Endothelial cell of umbilical vein (primary cell): Measurements from ENCODE around the gene EHD1. TPM values are rescaled to one million over a fixed set of nuclear protein-coding genes. Genes with fewer than 3 reads are reported as not detected.

ENCODE experiments used
- BruUV-seq: library from RNA; stranded (reverse); fragments of 400-500 nt; replicated peaks from 2 replicates; lab custom pipeline; 2021; lab: Mats Ljungman, UMichigan
- CTCF ChIA-PET: fragments of 300-600, 350-600 bp; sonication (Branson Sonifier 250); formaldehyde crosslinking; loops from one replicate; lab custom pipeline; 2021; ENCODE audit warnings: antibody characterized with exemption, inconsistent platforms; lab: Charles Lee
- POLR2A ChIA-PET: fragments of 300-600, 350-600 bp; sonication (Branson Sonifier 250); formaldehyde crosslinking; loops from one replicate; lab custom pipeline; 2021; ENCODE audit warnings: antibody characterized with exemption, inconsistent platforms; lab: Charles Lee
- DNase-seq: peaks from one replicate; pipeline ENCODE4 v3.0.0-alpha.2; 2011; ENCODE audit warnings: low read depth, low spot score
- FAIRE-seq: peaks from 2 replicates; lab custom pipeline; 2011; peaks lifted over from hg19 to GRCh38; lab: Jason Lieb, UNC
- H2AFZ ChIP-seq: 2 replicates; pipeline ENCODE4 v1.6.0; 2012; ENCODE audit warnings: low read depth, low read length, control low read depth, inconsistent platforms
- H3K27ac ChIP-seq: 2 replicates; pipeline ENCODE4 v1.5.1; 2011; ENCODE audit warnings: low read depth, mild to moderate bottlenecking, control low read depth, low read length, moderate library complexity; ENCODE audit not compliant: insufficient read depth
- H3K27me3 ChIP-seq, 2 experiments: 2 replicates each; pipeline versions ENCODE4 v1.6.0 to v1.6.1; 2011; ENCODE audit warnings: low read length in 2 of 2, mixed read lengths in 1 of 2; ENCODE audit not compliant: control insufficient read depth in 2 of 2, insufficient read depth in 2 of 2
- H3K36me3 ChIP-seq, 2 experiments: 2 replicates in 1 of 2; 3 replicates in 1 of 2; pipeline ENCODE4 v1.5.1; 2011; ENCODE audit warnings: low read length in 2 of 2, mild to moderate bottlenecking in 1 of 2, moderate library complexity in 1 of 2; ENCODE audit not compliant: control insufficient read depth in 2 of 2, insufficient read depth in 2 of 2; ENCODE audit errors: extremely low read depth in 1 of 2
- H3K4me1 ChIP-seq: 3 replicates; pipeline ENCODE4 v1.5.1; 2011; ENCODE audit warnings: mild to moderate bottlenecking, low read length; ENCODE audit not compliant: control insufficient read depth, insufficient read depth; ENCODE audit errors: extremely low read depth
- H3K4me2 ChIP-seq: 2 replicates; pipeline ENCODE4 v1.6.1; 2011; ENCODE audit warnings: low read length, control low read depth, mixed read lengths; ENCODE audit not compliant: insufficient read depth
- H3K4me3 ChIP-seq, 3 experiments: fragments of 200-600 bp in 1 of 3; sonication (generic), shearing (Covaris generic) in 1 of 3; replicated peaks in 1 of 3; 2 replicates each; pipeline ENCODE4 v1.5.1; 2011 to 2016; ENCODE audit warnings: control low read depth in 3 of 3, low read length in 3 of 3, mild to moderate bottlenecking in 2 of 3, inconsistent platforms in 1 of 3, low read depth in 1 of 3, moderate library complexity in 1 of 3; ENCODE audit not compliant: insufficient read depth in 1 of 3
- H3K79me2 ChIP-seq: 2 replicates; pipeline ENCODE4 v1.6.0; 2012; ENCODE audit warnings: low read length, inconsistent platforms; ENCODE audit not compliant: control insufficient read depth, insufficient read depth
- H3K9ac ChIP-seq: replicated peaks from 2 replicates; pipeline ENCODE3; 2011; ENCODE audit warnings: low read length, control low read depth; ENCODE audit not compliant: insufficient read depth; ENCODE audit errors: extremely low read depth
- H3K9me1 ChIP-seq: replicated peaks from 3 replicates; pipeline ENCODE4 v1.6.0; 2011; ENCODE audit warnings: mild to moderate bottlenecking, low read length; ENCODE audit not compliant: control insufficient read depth, insufficient read depth; ENCODE audit errors: extremely low read depth
- H3K9me3 ChIP-seq: replicated peaks from 2 replicates; pipeline ENCODE4 v1.5.1; 2012; ENCODE audit warnings: low read length, inconsistent platforms; ENCODE audit not compliant: control insufficient read depth, insufficient read depth
- H4K20me1 ChIP-seq: replicated peaks from 2 replicates; pipeline ENCODE3; 2011; ENCODE audit warnings: mild to moderate bottlenecking, low read length; ENCODE audit not compliant: control insufficient read depth, insufficient read depth; ENCODE audit errors: extremely low read depth
- EZH2 ChIP-seq: IDR thresholded peaks from 2 replicates; pipeline ENCODE4 v1.6.1; 2012; ENCODE audit warnings: borderline replicate concordance, low read depth, mild to moderate bottlenecking, moderate library complexity, low read length, inconsistent platforms; ENCODE audit not compliant: severe bottlenecking
- FOS ChIP-seq: IDR thresholded peaks from 2 replicates; pipeline ENCODE4 v1.6.1; 2011; ENCODE audit warnings: mild to moderate bottlenecking, low read length, moderate library complexity, borderline replicate concordance; ENCODE audit not compliant: insufficient read depth
- GATA2 ChIP-seq: IDR thresholded peaks from 2 replicates; pipeline ENCODE4 v1.7.0; 2011; ENCODE audit warnings: low read depth, mild to moderate bottlenecking, moderate library complexity, mixed read lengths, low read length; ENCODE audit not compliant: insufficient read length, insufficient read depth
- JUN ChIP-seq: IDR thresholded peaks from 2 replicates; pipeline ENCODE4 v1.6.1; 2011; ENCODE audit warnings: borderline replicate concordance, low read depth; ENCODE audit not compliant: insufficient read length, insufficient read depth
- MYC ChIP-seq: IDR thresholded peaks from one replicate; pipeline ENCODE4 v1.6.1; 2011; ENCODE audit warnings: mild to moderate bottlenecking, low read depth, low read length
- POLR2A ChIP-seq: IDR thresholded peaks from 2 replicates; pipeline ENCODE4 v1.6.1; 2012; ENCODE audit warnings: low read depth, mild to moderate bottlenecking, control low read depth, low read length
- POLR2AphosphoS5 ChIP-seq: IDR thresholded peaks from 2 replicates; pipeline ENCODE4 v1.6.1; 2012; ENCODE audit warnings: low read depth, mild to moderate bottlenecking, control low read depth, low read length, moderate library complexity; ENCODE audit not compliant: insufficient read depth
- dilution Hi-C: fragments of 300-500 bp; cut with MboI; formaldehyde crosslinking; loops from one replicate; pipeline ENCODE4 v1.15.0; 2019; ENCODE audit warnings: low sequenced_read_pairs; ENCODE audit not compliant: extremely low pct_ligation_motif_present
- intact Hi-C: fragments of 100-400 bp; cut with micrococcal nuclease; formaldehyde crosslinking; loops from one replicate; pipeline ENCODE4 v1.10.0; 2022
- polyA plus RNA-seq, 4 experiments: library from polyadenylated mRNA; depleted of rRNA in 3 of 4; stranded (reverse) in 3 of 4; unstranded in 1 of 4; fragments of >200 nt; gene quantifications; 2 replicates each; pipeline versions ENCODE4 v1.2.1 to v1.2.3, GENCODE V29; 2011 to 2012; ENCODE audit warnings: missing spikeins in 1 of 4
- total RNA-seq: library from RNA; stranded (reverse); gene quantifications from 2 replicates; pipeline ENCODE4 v1.2.3, GENCODE V29; 2021
- TF ChIP-seq, protein P1 (sequence below): IDR thresholded peaks from 2 replicates; pipeline ENCODE4 v1.6.1; 2011; ENCODE audit not compliant: insufficient read depth, insufficient read length
- TF ChIP-seq, protein P2 (sequence below), 2 donors: IDR thresholded peaks; 1 replicate in 1 of 2; 2 replicates in 1 of 2; pipeline ENCODE4 v1.5.1; 2011; ENCODE audit warnings: low read length in 2 of 2, mild to moderate bottlenecking in 2 of 2, moderate library complexity in 2 of 2, control low read depth in 1 of 2, inconsistent platforms in 1 of 2, low read depth in 1 of 2; ENCODE audit not compliant: insufficient read depth in 1 of 2; ENCODE audit errors: extremely low read depth in 1 of 2

The EHD1 gene
- total and polyA plus RNA-seq, 2 donors (not counting 3 experiments of a cell fraction or from before 2014, with no cell fraction given): 109 to 136 TPM

DNA sequence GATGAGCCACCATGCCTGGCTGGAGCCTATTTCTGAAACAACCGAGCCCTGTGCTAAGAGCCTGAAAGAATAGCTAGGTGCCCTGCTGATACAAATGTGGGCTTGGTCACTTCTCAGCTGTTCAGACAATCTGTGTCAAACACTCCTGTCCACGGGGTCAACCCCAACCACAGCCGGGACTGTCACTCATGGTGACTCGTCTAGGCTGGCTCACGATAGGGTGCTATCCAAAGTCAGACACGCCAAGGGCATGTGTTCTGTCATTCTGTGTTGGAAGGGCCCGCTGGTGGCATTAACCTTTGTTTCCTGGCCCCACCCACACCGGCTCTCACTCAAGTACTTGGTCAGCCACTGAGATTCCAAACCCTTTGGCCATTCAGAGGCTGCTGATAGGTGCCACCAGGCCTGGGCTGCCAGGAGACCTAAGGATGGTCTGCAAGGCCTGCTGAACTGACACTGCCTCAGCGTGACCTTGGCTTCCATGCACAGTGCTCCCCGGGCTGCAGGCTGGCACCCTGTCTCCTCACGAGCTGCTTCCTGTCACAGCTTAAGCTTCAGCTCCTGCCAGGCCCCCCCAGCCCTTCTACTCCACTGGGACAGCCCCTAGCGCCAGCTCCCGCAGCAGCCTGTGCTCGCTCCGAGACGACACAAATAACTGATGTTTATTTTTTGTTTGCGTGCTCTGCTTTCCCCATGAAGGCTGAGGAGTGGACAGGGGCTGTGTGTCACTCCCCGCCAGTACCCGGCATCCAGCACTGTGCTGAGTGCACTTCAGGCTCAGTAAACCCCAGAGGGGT lies 19.8 kb downstream of the EHD1 start:
- dilution Hi-C loops (no loop called here), intact Hi-C loops (no loop called here)
- Histone ChIP-seq H3K9me1 (no peaks in the 10 kb centered on the region), H3K4me1 (peaks cover 45% of the 10 kb centered on the region), H3K79me2 (peaks cover 49% of the 10 kb centered on the region), H3K27ac (no peak overlapping the region), H3K4me3 (no peak overlapping the region), H3K36me3 (peaks cover 0 to 17% of the 10 kb centered on the region in 2 experiments), H3K9ac (no peak overlapping the region), H3K4me2 (no peak overlapping the region), H3K9me3 (no peaks in the 10 kb centered on the region), H3K27me3 (no peaks in the 10 kb centered on the region), H4K20me1 (no peaks in the 10 kb centered on the region), H2AFZ (no peak overlapping the region)
- no peak for TF ChIP-seq MYC
- TF ChIP-seq, protein P1, sequence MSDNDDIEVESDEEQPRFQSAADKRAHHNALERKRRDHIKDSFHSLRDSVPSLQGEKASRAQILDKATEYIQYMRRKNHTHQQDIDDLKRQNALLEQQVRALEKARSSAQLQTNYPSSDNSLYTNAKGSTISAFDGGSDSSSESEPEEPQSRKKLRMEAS: no peak
- no peak for TF ChIP-seq JUN
- no peak for TF ChIP-seq EZH2
- TF ChIP-seq POLR2AphosphoS5: no peak
- TF ChIP-seq FOS: no peak
- TF ChIP-seq POLR2A: no peak
- TF ChIP-seq, protein P2, sequence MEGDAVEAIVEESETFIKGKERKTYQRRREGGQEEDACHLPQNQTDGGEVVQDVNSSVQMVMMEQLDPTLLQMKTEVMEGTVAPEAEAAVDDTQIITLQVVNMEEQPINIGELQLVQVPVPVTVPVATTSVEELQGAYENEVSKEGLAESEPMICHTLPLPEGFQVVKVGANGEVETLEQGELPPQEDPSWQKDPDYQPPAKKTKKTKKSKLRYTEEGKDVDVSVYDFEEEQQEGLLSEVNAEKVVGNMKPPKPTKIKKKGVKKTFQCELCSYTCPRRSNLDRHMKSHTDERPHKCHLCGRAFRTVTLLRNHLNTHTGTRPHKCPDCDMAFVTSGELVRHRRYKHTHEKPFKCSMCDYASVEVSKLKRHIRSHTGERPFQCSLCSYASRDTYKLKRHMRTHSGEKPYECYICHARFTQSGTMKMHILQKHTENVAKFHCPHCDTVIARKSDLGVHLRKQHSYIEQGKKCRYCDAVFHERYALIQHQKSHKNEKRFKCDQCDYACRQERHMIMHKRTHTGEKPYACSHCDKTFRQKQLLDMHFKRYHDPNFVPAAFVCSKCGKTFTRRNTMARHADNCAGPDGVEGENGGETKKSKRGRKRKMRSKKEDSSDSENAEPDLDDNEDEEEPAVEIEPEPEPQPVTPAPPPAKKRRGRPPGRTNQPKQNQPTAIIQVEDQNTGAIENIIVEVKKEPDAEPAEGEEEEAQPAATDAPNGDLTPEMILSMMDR (IDR thresholded peaks at IDR 0.05; ENCODE audit: extremely low read depth in 1 of 2, insufficient read depth in 1 of 2, low read depth in 1 of 2, low read length in 2 of 2): no peak
- no peak for TF ChIP-seq GATA2
- FAIRE-seq (peak; percentile 43), DNase-seq (no peak)
- BruUV-seq: no TSS peak
- ChIA-PET POLR2A (interaction anchor here (1.6 to 1.9 kb wide), 2 partner anchors 20 to 21 kb away, joined by 4 to 5 read pairs; partner anchors contain the start of gene EHD1), CTCF (interaction anchor here (1.5 to 9.1 kb wide), 6 partner anchors 9 to 29 kb away, joined by 3 to 101 read pairs (median 12); partner anchors contain the start of gene EHD1)
